ENCODE data around the gene MORC1.
"Not testable (repeated sequence)": the region's sequence is repeated elsewhere in the genome, so short reads cannot be mapped to it uniquely, and the experiment has no call there.

MORC1 gene

GRCh38 chr3:109117939-109118338 is at the start of gene MORC1:
MORC1 (minus strand) TSS chr3:109118134; CDS start chr3:109118059, 75 bp downstream.
- DNase-seq (ENCODE audit: low read depth), result no peak

GRCh38 chr3:109165905-109166304 is 48.0 kb upstream of the MORC1 start:
- DNase-seq (ENCODE audit: low read depth), result no peak

- DNase-seq (ENCODE audit: low read depth), result no peak
These were observed 43.7 kb upstream of the MORC1 start for GRCh38 chr3:109161487-109162123.

GRCh38 chr3:109155828-109156227 is 37.9 kb upstream of the MORC1 start:
- DNase-seq (ENCODE audit: low read depth), result no peak

GRCh38 chr3:109154979-109155378 is 37.0 kb upstream of the MORC1 start:
- DNase-seq (ENCODE audit: low read depth), result no peak

GRCh38 chr3:109152320-109152719 is 34.4 kb upstream of the MORC1 start:
- no peak for DNase-seq (ENCODE audit: low read depth)

GRCh38 chr3:109149078-109149477 is 31.1 kb upstream of the MORC1 start:
- DNase-seq (ENCODE audit: low read depth), result no peak

GRCh38 chr3:109143646-109144045 is 25.7 kb upstream of the MORC1 start:
- DNase-seq (ENCODE audit: low read depth), result no peak

GRCh38 chr3:109140318-109140717 is 22.4 kb upstream of the MORC1 start:
- DNase-seq (ENCODE audit: low read depth), result no peak

GRCh38 chr3:109137761-109138160 is 19.8 kb upstream of the MORC1 start:
- no peak for DNase-seq (ENCODE audit: low read depth)

GRCh38 chr3:109136523-109136922 is 18.6 kb upstream of the MORC1 start, which contains the start of gene C3orf85:
C3orf85 (plus strand) TSS chr3:109136719; CDS start chr3:109136848, 129 bp downstream.
- no peak for DNase-seq (ENCODE audit: low read depth)

GRCh38 chr3:109133474-109133816 is 15.5 kb upstream of the MORC1 start:
- not testable (repeated sequence) for DNase-seq (ENCODE audit: low read depth)

GRCh38 chr3:109132801-109133473 is 15.0 kb upstream of the MORC1 start:
- no peak for DNase-seq (ENCODE audit: low read depth)

GRCh38 chr3:109131276-109131675 is 13.3 kb upstream of the MORC1 start:
- no peak for DNase-seq (ENCODE audit: low read depth)

GRCh38 chr3:109127553-109127952 is 9.6 kb upstream of the MORC1 start:
- no peak for DNase-seq (ENCODE audit: low read depth)

GRCh38 chr3:109125902-109126301 is 8.0 kb upstream of the MORC1 start:
- DNase-seq (ENCODE audit: low read depth), result no peak

- DNase-seq (ENCODE audit: low read depth), result no peak
These were observed 4.8 kb upstream of the MORC1 start for GRCh38 chr3:109122690-109123089.

- no peak for DNase-seq (ENCODE audit: low read depth)
These were observed 650 bp upstream of the MORC1 start for GRCh38 chr3:109118584-109118983.

GRCh38 chr3:109116031-109116430 is 1.9 kb downstream of the MORC1 start:
- DNase-seq (ENCODE audit: low read depth), result no peak

GRCh38 chr3:109115451-109115850 is 2.5 kb downstream of the MORC1 start:
- no peak for DNase-seq (ENCODE audit: low read depth)

GRCh38 chr3:109114746-109115145 is 3.2 kb downstream of the MORC1 start:
- DNase-seq (ENCODE audit: low read depth), result no peak

GRCh38 chr3:109112946-109113760 is 4.8 kb downstream of the MORC1 start:
- DNase-seq (ENCODE audit: low read depth), result no peak

GRCh38 chr3:109109574-109109973 is 8.4 kb downstream of the MORC1 start:
- no peak for DNase-seq (ENCODE audit: low read depth)

Data from HS-27A (cell line).